HCT116 (cell line): ENCODE measurements around the gene NTRK3. TPM values are rescaled to one million over a fixed set of nuclear protein-coding genes. Genes with fewer than 3 reads are reported as not detected.

ENCODE experiments used
- ATAC-seq: fragments of 200-7000 bp; cut with Tn5 transposase; 2 replicates; pipeline ENCODE4 v1.9.1; 2020; ENCODE audit warnings: mild to moderate bottlenecking, moderate library complexity
- BruUV-seq: library from RNA; stranded (reverse); fragments of 400-500 nt; replicated peaks from 2 replicates; lab custom pipeline; 2021; lab: Mats Ljungman, UMichigan
- CTCF ChIA-PET: fragments of 300-600 bp; sonication (Branson Sonifier 250); formaldehyde crosslinking; loops from one replicate; lab custom pipeline; 2021; ENCODE audit warnings: antibody characterized with exemption; lab: Charles Lee
- POLR2A ChIA-PET: fragments of 300-600, 350-600 bp; sonication (Branson Sonifier 250); formaldehyde crosslinking; loops from one replicate; lab custom pipeline; 2021; ENCODE audit warnings: antibody characterized with exemption; lab: Charles Lee
- RAD21 ChIA-PET, 2 experiments: fragments of 300-600 bp; sonication (Branson Sonifier 250); formaldehyde crosslinking; loops; one replicate each; lab custom pipeline; 2023; ENCODE audit warnings: low total read pairs in 2 of 2; ENCODE audit not compliant: uncharacterized antibody in 2 of 2, unreplicated experiment in 2 of 2, low non-redundant PET in 1 of 2; lab: Charles Lee
- DNase-seq: peaks from one replicate; pipeline ENCODE4 v3.0.0-alpha.2; 2010; ENCODE audit warnings: low read depth, low spot score
- H2AFZ ChIP-seq: fragments of 200-600 bp; shearing (Covaris generic), sonication (generic); 2 replicates; pipeline ENCODE4 v1.6.1; 2017; ENCODE audit warnings: low read depth, mixed run types, mixed read lengths, antibody characterized with exemption, low read length; ENCODE audit not compliant: poor library complexity, severe bottlenecking
- H3K27ac ChIP-seq: 2 replicates; pipeline ENCODE4 v1.5.1; 2012; ENCODE audit warnings: low read depth, low read length
- H3K27me3 ChIP-seq: fragments of 200-600 bp; sonication (generic); 2 replicates; pipeline ENCODE4 v1.6.1; 2016; ENCODE audit warnings: mixed run types, low read length, mixed read lengths; ENCODE audit not compliant: insufficient read depth
- H3K36me3 ChIP-seq, 2 experiments: fragments of 200-500 bp in 1 of 2; fragments of 200-600 bp in 1 of 2; sonication (Bioruptor generic) in 1 of 2; sonication (generic) in 1 of 2; 2 replicates each; pipeline versions ENCODE4 v1.5.1 to v1.6.1; 2014 to 2016; ENCODE audit warnings: low read length in 2 of 2, inconsistent platforms in 1 of 2, mixed read lengths in 1 of 2, mixed run types in 1 of 2; ENCODE audit not compliant: insufficient read depth in 2 of 2, control insufficient read depth in 1 of 2
- H3K4me1 ChIP-seq, 2 experiments: fragments of 200-600 bp in 1 of 2; sonication (generic) in 1 of 2; 2 replicates each; pipeline versions ENCODE4 v1.5.1 to v1.6.1; 2012 to 2017; ENCODE audit warnings: low read length in 2 of 2, inconsistent platforms in 1 of 2, mild to moderate bottlenecking in 1 of 2, mixed read lengths in 1 of 2, mixed run types in 1 of 2, moderate library complexity in 1 of 2; ENCODE audit not compliant: insufficient read depth in 2 of 2, control insufficient read depth in 1 of 2
- H3K4me2 ChIP-seq: fragments of 200-600 bp; sonication (generic); 2 replicates; pipeline ENCODE4 v1.6.1; 2017; ENCODE audit warnings: mixed run types, low read length, mixed read lengths
- H3K4me3 ChIP-seq, 2 experiments: fragments of 200-600 bp in 1 of 2; sonication (generic) in 1 of 2; replicated peaks in 1 of 2; 2 replicates each; pipeline ENCODE4 v1.5.1; 2011 to 2016; ENCODE audit warnings: low read length in 2 of 2, control low read depth in 1 of 2, low read depth in 1 of 2, mild to moderate bottlenecking in 1 of 2, mixed read lengths in 1 of 2, mixed run types in 1 of 2
- H3K79me2 ChIP-seq: fragments of 200-600 bp; sonication (generic); 2 replicates; pipeline ENCODE4 v1.6.1; 2017; ENCODE audit warnings: mild to moderate bottlenecking, mixed run types, low read length, moderate library complexity, mixed read lengths; ENCODE audit not compliant: insufficient read depth
- H3K9ac ChIP-seq: fragments of 200-600 bp; sonication (generic); 2 replicates; pipeline ENCODE4 v1.6.1; 2016; ENCODE audit warnings: low read length, mixed read lengths
- H3K9me2 ChIP-seq: fragments of 200-600 bp; sonication (generic), shearing (Covaris generic); 2 replicates; pipeline ENCODE4 v1.6.1; 2017; ENCODE audit warnings: mixed run types, mild to moderate bottlenecking, moderate library complexity; ENCODE audit not compliant: insufficient read depth
- H3K9me3 ChIP-seq, 2 experiments: fragments of 200-500 bp in 1 of 2; fragments of 200-600 bp in 1 of 2; sonication (Bioruptor generic) in 1 of 2; sonication (generic) in 1 of 2; 2 replicates each; pipeline ENCODE4 v1.6.1; 2014 to 2017; ENCODE audit warnings: low read length in 2 of 2, mixed read lengths in 2 of 2, inconsistent platforms in 1 of 2, low read depth in 1 of 2, mild to moderate bottlenecking in 1 of 2, mixed run types in 1 of 2, moderate library complexity in 1 of 2; ENCODE audit not compliant: control insufficient read depth in 1 of 2, insufficient read depth in 1 of 2
- H4K20me1 ChIP-seq: fragments of 200-600 bp; sonication (generic), shearing (Covaris generic); 2 replicates; pipeline ENCODE4 v1.6.1; 2017; ENCODE audit warnings: mixed run types, mild to moderate bottlenecking, moderate library complexity; ENCODE audit not compliant: insufficient read depth
- ATF3 ChIP-seq: IDR thresholded peaks from 2 replicates; pipeline ENCODE4 v1.6.1; 2012
- ELF1 ChIP-seq: IDR thresholded peaks from 2 replicates; pipeline ENCODE4 v1.6.1; 2012; ENCODE audit warnings: low read depth, borderline replicate concordance
- EZH2phosphoT487 ChIP-seq: fragments of 200-600 bp; IDR thresholded peaks from 2 replicates; pipeline ENCODE4 v1.6.1; 2018; ENCODE audit warnings: antibody characterized with exemption, borderline replicate concordance
- FOSL1 ChIP-seq: IDR thresholded peaks from 2 replicates; pipeline ENCODE4 v1.6.1; 2012; ENCODE audit warnings: low read depth
- JUND ChIP-seq: IDR thresholded peaks from 2 replicates; pipeline ENCODE4 v1.6.1; 2012
- RAD21 ChIP-seq: IDR thresholded peaks from 2 replicates; pipeline ENCODE4 v1.6.1; 2012; ENCODE audit warnings: low read depth, mild to moderate bottlenecking
- REST ChIP-seq: IDR thresholded peaks from 2 replicates; pipeline ENCODE4 v1.6.1; 2012; ENCODE audit warnings: low read depth
- SIN3A ChIP-seq: IDR thresholded peaks from 2 replicates; pipeline ENCODE4 v1.6.1; 2012; ENCODE audit warnings: low read depth
- SRF ChIP-seq: IDR thresholded peaks from 2 replicates; pipeline ENCODE4 v1.6.1; 2012; ENCODE audit warnings: low read depth
- YY1 ChIP-seq: IDR thresholded peaks from 2 replicates; pipeline ENCODE4 v1.6.1; 2011; ENCODE audit warnings: low read length, low read depth, moderate library complexity, mild to moderate bottlenecking; ENCODE audit not compliant: insufficient replicate concordance; ENCODE audit errors: extremely low read depth
- ZNF274 ChIP-seq: fragments of 200-500 bp; sonication (Bioruptor generic); IDR thresholded peaks from 2 replicates; pipeline ENCODE4 v1.6.1; 2014; ENCODE audit warnings: mild to moderate bottlenecking, low read depth, low read length, inconsistent platforms
- intact Hi-C: fragments of 100-400 bp; cut with micrococcal nuclease; formaldehyde crosslinking; loops from 2 replicates; pipeline ENCODE4 v1.10.0; 2022
- total RNA-seq: library from RNA; stranded (reverse); gene quantifications from one replicate; pipeline ENCODE4 v1.2.1, GENCODE V29; 2021; ENCODE audit not compliant: unreplicated experiment
- TF ChIP-seq, protein P1 (sequence below): IDR thresholded peaks from 2 replicates; pipeline ENCODE4 v1.6.1; 2011; ENCODE audit warnings: mild to moderate bottlenecking, low read length, moderate library complexity; ENCODE audit not compliant: insufficient replicate concordance; ENCODE audit errors: extremely low read depth
- TF ChIP-seq, protein P2 (sequence below), 3 experiments: fragments of 200-600 bp in 1 of 3; sonication (generic) in 1 of 3; IDR thresholded peaks in 2 of 3; conservative IDR thresholded peaks in 1 of 3; 2 replicates each; pipeline ENCODE4 v1.5.1; 2012 to 2017; ENCODE audit warnings: low read depth in 2 of 3, low read length in 2 of 3, antibody characterized with exemption in 1 of 3, borderline replicate concordance in 1 of 3, control low read depth in 1 of 3, mild to moderate bottlenecking in 1 of 3, mixed read lengths in 1 of 3, mixed run types in 1 of 3, moderate library complexity in 1 of 3; ENCODE audit not compliant: insufficient read depth in 1 of 3

Gene NTRK3
- total RNA-seq, 1 experiment from 2014 or later, result not detected

DNA sequence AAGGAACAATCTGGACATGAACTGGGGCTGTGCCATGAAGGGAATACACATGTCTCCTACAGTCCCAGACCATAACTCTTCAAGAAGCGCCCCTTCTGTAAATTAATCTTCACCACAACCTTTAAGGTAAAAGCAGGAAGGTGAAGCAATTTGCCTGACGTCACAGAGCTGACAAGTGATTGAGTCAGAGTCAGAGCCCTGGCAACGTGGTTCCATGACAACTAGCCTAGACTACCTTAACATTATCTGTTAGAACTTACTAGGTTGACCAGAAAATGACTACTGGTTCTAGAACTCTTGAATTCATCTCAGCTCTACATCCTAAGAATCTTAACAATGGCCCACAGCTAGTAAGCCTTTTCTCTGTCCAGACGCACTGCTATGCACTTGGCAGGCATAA, 124.6 kb downstream of the NTRK3 start:
- ChIA-PET RAD21 (no interaction called here), POLR2A (no interaction called here)

More for the DNA sequence above, 124.6 kb downstream of the NTRK3 start:
- H3K27me3 ChIP-seq, result no peaks in the 10 kb centered on the region
- no peak overlapping the region for H2AFZ ChIP-seq
- H3K4me2 ChIP-seq, result no peak overlapping the region
- H3K27ac ChIP-seq, result no peak overlapping the region
- H3K36me3 ChIP-seq, result no peaks in the 10 kb centered on the region
- no peak for TF ChIP-seq SRF
- TF ChIP-seq, protein P1, sequence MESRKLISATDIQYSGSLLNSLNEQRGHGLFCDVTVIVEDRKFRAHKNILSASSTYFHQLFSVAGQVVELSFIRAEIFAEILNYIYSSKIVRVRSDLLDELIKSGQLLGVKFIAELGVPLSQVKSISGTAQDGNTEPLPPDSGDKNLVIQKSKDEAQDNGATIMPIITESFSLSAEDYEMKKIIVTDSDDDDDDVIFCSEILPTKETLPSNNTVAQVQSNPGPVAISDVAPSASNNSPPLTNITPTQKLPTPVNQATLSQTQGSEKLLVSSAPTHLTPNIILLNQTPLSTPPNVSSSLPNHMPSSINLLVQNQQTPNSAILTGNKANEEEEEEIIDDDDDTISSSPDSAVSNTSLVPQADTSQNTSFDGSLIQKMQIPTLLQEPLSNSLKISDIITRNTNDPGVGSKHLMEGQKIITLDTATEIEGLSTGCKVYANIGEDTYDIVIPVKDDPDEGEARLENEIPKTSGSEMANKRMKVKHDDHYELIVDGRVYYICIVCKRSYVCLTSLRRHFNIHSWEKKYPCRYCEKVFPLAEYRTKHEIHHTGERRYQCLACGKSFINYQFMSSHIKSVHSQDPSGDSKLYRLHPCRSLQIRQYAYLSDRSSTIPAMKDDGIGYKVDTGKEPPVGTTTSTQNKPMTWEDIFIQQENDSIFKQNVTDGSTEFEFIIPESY, result no peak
- no peak for TF ChIP-seq ZNF274
- TF ChIP-seq, protein P2, sequence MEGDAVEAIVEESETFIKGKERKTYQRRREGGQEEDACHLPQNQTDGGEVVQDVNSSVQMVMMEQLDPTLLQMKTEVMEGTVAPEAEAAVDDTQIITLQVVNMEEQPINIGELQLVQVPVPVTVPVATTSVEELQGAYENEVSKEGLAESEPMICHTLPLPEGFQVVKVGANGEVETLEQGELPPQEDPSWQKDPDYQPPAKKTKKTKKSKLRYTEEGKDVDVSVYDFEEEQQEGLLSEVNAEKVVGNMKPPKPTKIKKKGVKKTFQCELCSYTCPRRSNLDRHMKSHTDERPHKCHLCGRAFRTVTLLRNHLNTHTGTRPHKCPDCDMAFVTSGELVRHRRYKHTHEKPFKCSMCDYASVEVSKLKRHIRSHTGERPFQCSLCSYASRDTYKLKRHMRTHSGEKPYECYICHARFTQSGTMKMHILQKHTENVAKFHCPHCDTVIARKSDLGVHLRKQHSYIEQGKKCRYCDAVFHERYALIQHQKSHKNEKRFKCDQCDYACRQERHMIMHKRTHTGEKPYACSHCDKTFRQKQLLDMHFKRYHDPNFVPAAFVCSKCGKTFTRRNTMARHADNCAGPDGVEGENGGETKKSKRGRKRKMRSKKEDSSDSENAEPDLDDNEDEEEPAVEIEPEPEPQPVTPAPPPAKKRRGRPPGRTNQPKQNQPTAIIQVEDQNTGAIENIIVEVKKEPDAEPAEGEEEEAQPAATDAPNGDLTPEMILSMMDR (IDR thresholded peaks at IDR 0.05 in 2 of 3, conservative IDR thresholded peaks at IDR 0.05 in 1 of 3; ENCODE audit: borderline replicate concordance in 1 of 3, insufficient read depth in 1 of 3, low read depth in 2 of 3, low read length in 2 of 3), result no peak
- TF ChIP-seq YY1, result no peak
- no peak for TF ChIP-seq EZH2phosphoT487
- no peak for TF ChIP-seq RAD21
- no peak for TF ChIP-seq ELF1
- no peak for TF ChIP-seq ATF3
- TF ChIP-seq FOSL1, result no peak
- TF ChIP-seq SIN3A, result no peak
- TF ChIP-seq REST, result no peak
- no peak for TF ChIP-seq JUND
- BruUV-seq, result no TSS peak
- H3K4me1 ChIP-seq, result no peaks in the 10 kb centered on the region
- H3K9me2 ChIP-seq, result no peaks in the 10 kb centered on the region
- CTCF ChIA-PET, result no interaction called here
- no peak overlapping the region for H3K9ac ChIP-seq
- intact Hi-C loops, result no loop called here
- no peaks in the 10 kb centered on the region for H3K79me2 ChIP-seq
- H3K9me3 ChIP-seq, result no peaks in the 10 kb centered on the region
- ATAC-seq (no peak), DNase-seq (no peak)
- no peaks in the 10 kb centered on the region for H4K20me1 ChIP-seq
- no peak overlapping the region for H3K4me3 ChIP-seq
